ENCODE results near the gene ACADL. TPM values are rescaled to one million over a fixed set of nuclear protein-coding genes. Genes with fewer than 3 reads are reported as not detected.
"Not testable (repeated sequence)": the region's sequence is repeated elsewhere in the genome, so short reads cannot be mapped to it uniquely, and the experiment has no call there.

ACADL gene
- total RNA-seq, 4 donors from 2014 or later: 0.58 to 5.9 (median 2.5) TPM

DNA sequence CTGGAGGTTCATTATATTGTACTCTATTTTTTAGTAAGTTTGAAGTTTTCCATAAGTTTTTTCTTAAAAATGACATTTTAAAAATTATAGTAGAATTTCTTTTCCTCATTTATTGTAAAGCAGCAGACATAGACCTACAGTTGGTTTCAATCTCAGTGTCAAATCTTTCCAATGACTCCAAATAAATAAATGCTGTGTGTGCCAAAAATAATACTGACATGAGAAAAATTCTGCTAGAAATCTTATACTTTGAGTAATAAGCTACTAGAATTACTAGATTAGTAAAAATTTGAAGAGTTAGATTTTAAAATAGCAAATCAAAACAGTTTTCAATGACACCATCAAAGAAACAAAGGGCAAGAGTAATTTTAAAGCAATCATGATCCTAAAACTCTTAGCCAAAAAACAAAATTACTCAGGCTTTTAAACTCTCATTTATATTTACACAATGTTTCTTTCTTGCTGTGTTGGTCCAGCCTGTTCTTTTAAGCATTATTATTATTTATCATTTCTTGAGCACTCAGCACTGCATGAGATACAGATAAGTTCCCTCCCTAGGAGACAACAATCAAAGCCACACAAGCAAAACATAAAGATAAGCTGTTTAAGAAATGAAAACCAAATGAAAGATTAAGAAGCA is 45.8 kb downstream of the ACADL start:
- no peak for TF ChIP-seq POLR2A (IDR thresholded peaks at IDR 0.05)
- TF ChIP-seq POLR2AphosphoS5 (IDR thresholded peaks at IDR 0.05): no peak
- TF ChIP-seq, protein P1, sequence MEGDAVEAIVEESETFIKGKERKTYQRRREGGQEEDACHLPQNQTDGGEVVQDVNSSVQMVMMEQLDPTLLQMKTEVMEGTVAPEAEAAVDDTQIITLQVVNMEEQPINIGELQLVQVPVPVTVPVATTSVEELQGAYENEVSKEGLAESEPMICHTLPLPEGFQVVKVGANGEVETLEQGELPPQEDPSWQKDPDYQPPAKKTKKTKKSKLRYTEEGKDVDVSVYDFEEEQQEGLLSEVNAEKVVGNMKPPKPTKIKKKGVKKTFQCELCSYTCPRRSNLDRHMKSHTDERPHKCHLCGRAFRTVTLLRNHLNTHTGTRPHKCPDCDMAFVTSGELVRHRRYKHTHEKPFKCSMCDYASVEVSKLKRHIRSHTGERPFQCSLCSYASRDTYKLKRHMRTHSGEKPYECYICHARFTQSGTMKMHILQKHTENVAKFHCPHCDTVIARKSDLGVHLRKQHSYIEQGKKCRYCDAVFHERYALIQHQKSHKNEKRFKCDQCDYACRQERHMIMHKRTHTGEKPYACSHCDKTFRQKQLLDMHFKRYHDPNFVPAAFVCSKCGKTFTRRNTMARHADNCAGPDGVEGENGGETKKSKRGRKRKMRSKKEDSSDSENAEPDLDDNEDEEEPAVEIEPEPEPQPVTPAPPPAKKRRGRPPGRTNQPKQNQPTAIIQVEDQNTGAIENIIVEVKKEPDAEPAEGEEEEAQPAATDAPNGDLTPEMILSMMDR (IDR thresholded peaks at IDR 0.05): no peak
- TF ChIP-seq EP300 (IDR thresholded peaks at IDR 0.05): no peak
- Histone ChIP-seq H3K9me3 (peaks cover 0 to 9% (median 0%) of the 10 kb centered on the region in 3 donors), H3K27ac (no peak overlapping the region), H3K27me3 (no peaks in the 10 kb centered on the region), H3K36me3 (no peaks in the 10 kb centered on the region), H3K4me1 (no peaks in the 10 kb centered on the region), H3K4me3 (no peak overlapping the region)
- ATAC-seq: no peak

GRCh38 chr2:210177769-210178168 is 47.5 kb downstream of the ACADL start:
- H3K4me3 ChIP-seq: no peak overlapping the region
- ATAC-seq: no peak
- H3K36me3 ChIP-seq: no peaks in the 10 kb centered on the region
- no peak overlapping the region for H3K27ac ChIP-seq
- no peaks in the 10 kb centered on the region for H3K9me3 ChIP-seq
- TF ChIP-seq POLR2A (IDR thresholded peaks at IDR 0.05) (no peak), EP300 (IDR thresholded peaks at IDR 0.05) (no peak), POLR2AphosphoS5 (IDR thresholded peaks at IDR 0.05) (no peak)
- TF ChIP-seq, protein P1 (IDR thresholded peaks at IDR 0.05): no peak
- no peaks in the 10 kb centered on the region for H3K4me1 ChIP-seq
- H3K27me3 ChIP-seq: no peaks in the 10 kb centered on the region
- 83 to 100% methylated on average over 1 of the region's 1 CpG for WGBS, 2 donors (ENCODE audit: low coverage in 1 of 2)

DNA sequence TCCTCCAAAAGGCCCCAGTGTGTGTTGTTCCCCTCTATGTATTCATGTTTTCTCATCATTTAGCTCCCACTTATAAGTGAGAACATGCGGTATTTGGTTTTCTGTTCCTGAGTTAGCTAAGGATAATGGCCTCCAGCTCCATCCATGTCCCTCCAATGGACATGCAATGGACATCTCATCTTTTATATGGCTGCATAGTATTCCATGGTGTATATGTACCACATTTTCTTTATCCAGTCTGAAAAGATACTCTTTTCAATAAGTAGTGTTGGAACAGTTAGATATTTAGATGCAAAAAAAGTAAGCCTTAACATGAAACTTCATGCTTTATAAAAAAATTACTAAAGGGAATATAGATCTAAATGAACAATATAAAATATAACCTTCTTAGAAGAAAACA is 48.1 kb downstream of the ACADL start:
- not testable (repeated sequence) for H3K4me3 ChIP-seq, H3K27ac ChIP-seq, H3K4me1 ChIP-seq, ATAC-seq, H3K27me3 ChIP-seq, H3K9me3 ChIP-seq, H3K36me3 ChIP-seq
- WGBS, 2 donors (ENCODE audit: low coverage in 1 of 2): 100% methylated on average over 1 of the region's 1 CpG

GRCh38 chr2:210174086-210174485 is 51.2 kb downstream of the ACADL start:
- ATAC-seq: no peak
- Histone ChIP-seq H3K36me3 (no peaks in the 10 kb centered on the region), H3K27ac (no peak overlapping the region), H3K4me1 (peaks cover 0 to 14% (median 0%) of the 10 kb centered on the region in 3 donors), H3K27me3 (no peaks in the 10 kb centered on the region), H3K4me3 (no peak overlapping the region), H3K9me3 (no peaks in the 10 kb centered on the region)
- no peak for TF ChIP-seq POLR2AphosphoS5 (IDR thresholded peaks at IDR 0.05)
- TF ChIP-seq EP300 (IDR thresholded peaks at IDR 0.05): no peak
- TF ChIP-seq, protein P1 (IDR thresholded peaks at IDR 0.05): no peak
- TF ChIP-seq POLR2A (IDR thresholded peaks at IDR 0.05): no peak

- no peaks in the 10 kb centered on the region for H3K36me3 ChIP-seq
- no peak for ATAC-seq
- no peaks in the 10 kb centered on the region for H3K9me3 ChIP-seq
- H3K4me1 ChIP-seq: peaks cover under 1 to 33% (median 5%) of the 10 kb centered on the region in 3 donors
- H3K27ac ChIP-seq: peak overlapping the region; percentile 36 to 100 (median 100)
- H3K27me3 ChIP-seq: no peaks in the 10 kb centered on the region
- TF ChIP-seq, protein P1 (IDR thresholded peaks at IDR 0.05): no peak
- TF ChIP-seq POLR2A (IDR thresholded peaks at IDR 0.05): no peak
- TF ChIP-seq POLR2AphosphoS5 (IDR thresholded peaks at IDR 0.05): no peak
- no peak for TF ChIP-seq EP300 (IDR thresholded peaks at IDR 0.05)
- H3K4me3 ChIP-seq: peak overlapping the region; percentile 21 to 87
- 7% methylated on average over 7 to 8 of the region's 8 CpGs for WGBS, 2 donors (ENCODE audit: low coverage in 1 of 2)
These were observed 53.0 kb downstream of the ACADL start for GRCh38 chr2:210172219-210172575.

Data from gastroesophageal sphincter (tissue), 4 donors.